ENCODE results near the gene POLR1G. TPM values are rescaled to one million over a fixed set of nuclear protein-coding genes. Genes with fewer than 3 reads are reported as not detected.

Gene POLR1G
- total RNA-seq, 5 donors from 2014 or later (not counting 1 experiment from before 2014, with no cell fraction given): 0.82 to 6.2 (median 5.0) TPM

Other genes with a start within 250 kb of the POLR1G start
- 1 to 10 TPM in 4 of 5 donors, under 1 TPM in 1; 0.95 to 1.3 (median 1.2) TPM for gene NKPD1, start 245.7 kb upstream of the POLR1G start, total RNA-seq
- gene TRAPPC6A, start 228.4 kb upstream of the POLR1G start, total RNA-seq: 10 to 100 TPM; 53.9 to 92.4 (median 73.7) TPM
- 10 to 100 TPM; 14.9 to 36.2 (median 32.8) TPM for gene BLOC1S3, start 227.9 kb upstream of the POLR1G start, total RNA-seq
- not detected for gene EXOC3L2, start 161.2 kb upstream of the POLR1G start, total RNA-seq
- gene MARK4, start 155.4 kb upstream of the POLR1G start, total RNA-seq: 10 to 100 TPM; 28.0 to 34.8 (median 29.9) TPM
- gene CKM, start 83.8 kb upstream of the POLR1G start, total RNA-seq: not detected
- under 1 TPM in 1 of 5 donors, not detected in 4; 0.35 TPM for gene KLC3, start 65.9 kb upstream of the POLR1G start, total RNA-seq
- 10 to 100 TPM; 14.5 to 23.2 (median 21.3) TPM for gene ERCC2, start 36.1 kb upstream of the POLR1G start, total RNA-seq
- 10 to 100 TPM in 4 of 5 donors, 1 to 10 TPM in 1; 7.9 to 15.7 (median 12.5) TPM for gene PPP1R13L, start 1.6 kb upstream of the POLR1G start, total RNA-seq
- gene ERCC1, start 17.3 kb downstream of the POLR1G start, total RNA-seq: 10 to 100 TPM; 41.7 to 55.4 (median 51.6) TPM
- 1,000 to 10,000 TPM in 1 of 5 donors, 100 to 1,000 TPM in 1, 10 to 100 TPM in 1, 1 to 10 TPM in 2; 6.7 to 1,173 (median 10.4) TPM for gene FOSB, start 61.4 kb downstream of the POLR1G start, total RNA-seq
- 1 to 10 TPM; 1.7 to 2.5 (median 2.2) TPM for gene RTN2, start 90.4 kb downstream of the POLR1G start, total RNA-seq
- 10 to 100 TPM in 2 of 5 donors, 1 to 10 TPM in 3; 5.6 to 14.6 (median 10.0) TPM for gene PPM1N, start 91.8 kb downstream of the POLR1G start, total RNA-seq
- 100 to 1,000 TPM in 3 of 5 donors, 10 to 100 TPM in 2; 77.4 to 113 (median 101) TPM for gene VASP, start 100.8 kb downstream of the POLR1G start, total RNA-seq
- gene OPA3, start 178.2 kb downstream of the POLR1G start, total RNA-seq: 10 to 100 TPM in 2 of 5 donors, 1 to 10 TPM in 3; 7.9 to 11.4 (median 9.6) TPM
- under 1 TPM in 1 of 5 donors, not detected in 4; 0.20 TPM for gene GPR4, start 195.6 kb downstream of the POLR1G start, total RNA-seq
- 10 to 100 TPM; 63.7 to 90.5 (median 74.1) TPM for gene EML2, start 232.8 kb downstream of the POLR1G start, total RNA-seq